Hypothalamus (tissue), 51 donors: ENCODE results near the gene PCK2.

ENCODE experiments used
- DNase-seq, 51 donors: peaks; one replicate each; lab custom pipeline; 2025; lab: John Stamatoyannopoulos, UW

PCK2 gene

GRCh38 chr14:24074625-24075484 is 19.3 kb upstream of the PCK2 start:
- peak in 1 of 51 donors; percentile 22 for DNase-seq

DNA sequence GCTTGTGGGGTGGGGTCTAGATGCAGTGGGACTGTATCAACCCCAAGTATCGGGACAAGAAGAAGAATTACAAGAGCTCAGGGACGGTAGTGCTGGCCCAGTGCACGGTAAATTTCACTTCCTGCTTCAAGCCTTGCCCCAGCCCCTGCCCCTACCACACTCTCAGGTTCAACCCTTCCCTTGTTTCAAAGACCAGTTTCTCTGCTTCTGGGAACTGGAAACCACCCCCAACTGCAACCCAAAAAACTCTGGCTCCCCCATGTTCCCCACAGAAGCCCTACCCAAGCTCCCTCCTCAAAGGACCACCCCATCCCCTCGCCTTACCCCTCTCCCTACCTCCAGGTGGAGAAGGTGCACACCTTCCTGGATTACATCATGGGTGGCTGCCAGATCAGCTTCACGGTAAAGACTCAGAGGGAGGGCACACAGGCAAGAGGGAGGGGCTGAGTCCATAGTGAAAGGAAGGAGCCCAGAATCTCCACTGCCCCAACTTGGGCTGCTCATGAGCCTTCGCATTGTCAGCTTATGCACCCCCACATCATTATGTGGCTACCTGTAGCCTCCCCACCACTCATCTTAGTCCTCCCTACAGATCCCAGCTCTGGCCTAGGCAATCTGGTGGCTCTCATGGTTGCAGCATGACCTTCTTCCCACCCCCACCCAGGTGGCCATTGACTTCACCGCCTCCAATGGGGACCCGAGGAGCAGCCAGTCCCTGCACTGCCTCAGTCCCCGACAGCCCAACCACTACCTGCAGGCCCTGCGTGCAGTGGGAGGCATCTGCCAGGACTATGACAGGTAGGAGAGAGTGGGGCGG is 18.4 kb upstream of the PCK2 start:
- no peak for DNase-seq

DNA sequence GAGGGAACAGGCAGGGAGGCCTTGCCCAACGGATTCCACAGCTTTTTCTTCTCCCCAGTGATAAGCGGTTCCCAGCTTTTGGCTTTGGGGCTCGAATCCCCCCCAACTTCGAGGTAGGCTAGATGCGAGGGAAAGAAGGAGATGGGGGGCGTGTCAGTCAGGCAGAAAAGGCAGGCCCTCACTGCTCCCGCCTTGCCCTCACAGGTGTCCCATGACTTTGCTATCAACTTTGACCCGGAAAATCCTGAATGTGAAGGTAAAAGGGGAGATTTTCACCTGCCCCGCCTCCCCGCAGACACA is 17.9 kb upstream of the PCK2 start:
- no peak for DNase-seq

DNA sequence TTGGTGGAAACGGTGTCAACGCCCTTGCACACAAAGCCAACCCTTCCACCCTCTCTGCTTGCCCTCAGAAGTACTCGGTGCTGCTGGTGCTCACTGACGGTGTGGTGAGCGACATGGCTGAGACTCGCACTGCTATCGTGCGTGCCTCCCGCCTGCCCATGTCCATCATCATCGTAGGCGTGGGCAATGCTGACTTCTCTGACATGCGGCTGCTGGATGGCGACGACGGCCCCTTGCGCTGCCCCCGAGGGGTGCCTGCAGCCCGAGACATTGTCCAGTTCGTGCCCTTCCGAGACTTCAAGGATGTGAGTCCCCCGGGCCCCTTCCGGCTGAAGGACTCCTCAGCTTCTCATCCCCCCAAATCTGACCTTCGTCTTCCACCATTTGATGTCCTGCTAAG is 17.0 kb upstream of the PCK2 start:
- DNase-seq, result no peak

DNA sequence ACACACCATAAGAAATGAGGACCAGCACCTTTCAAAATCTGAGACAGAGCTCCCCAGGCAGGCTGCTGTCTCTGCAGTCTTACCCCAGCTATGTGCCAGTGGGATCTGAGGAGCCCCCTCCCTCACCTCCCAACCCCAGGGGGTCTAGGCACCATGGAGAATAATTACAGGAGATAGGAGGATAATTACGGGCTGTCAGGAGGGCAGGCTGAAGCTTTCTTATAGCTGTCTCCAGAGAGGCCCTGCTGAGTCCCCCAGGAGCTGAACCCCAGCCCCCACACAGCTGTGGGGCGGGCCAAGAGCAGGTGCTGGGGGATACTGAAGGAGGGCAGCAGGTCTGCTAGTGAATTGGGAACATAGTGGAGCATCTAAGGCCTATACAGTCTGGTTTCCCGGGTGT is 16.0 kb upstream of the PCK2 start:
- no peak for DNase-seq

DNA sequence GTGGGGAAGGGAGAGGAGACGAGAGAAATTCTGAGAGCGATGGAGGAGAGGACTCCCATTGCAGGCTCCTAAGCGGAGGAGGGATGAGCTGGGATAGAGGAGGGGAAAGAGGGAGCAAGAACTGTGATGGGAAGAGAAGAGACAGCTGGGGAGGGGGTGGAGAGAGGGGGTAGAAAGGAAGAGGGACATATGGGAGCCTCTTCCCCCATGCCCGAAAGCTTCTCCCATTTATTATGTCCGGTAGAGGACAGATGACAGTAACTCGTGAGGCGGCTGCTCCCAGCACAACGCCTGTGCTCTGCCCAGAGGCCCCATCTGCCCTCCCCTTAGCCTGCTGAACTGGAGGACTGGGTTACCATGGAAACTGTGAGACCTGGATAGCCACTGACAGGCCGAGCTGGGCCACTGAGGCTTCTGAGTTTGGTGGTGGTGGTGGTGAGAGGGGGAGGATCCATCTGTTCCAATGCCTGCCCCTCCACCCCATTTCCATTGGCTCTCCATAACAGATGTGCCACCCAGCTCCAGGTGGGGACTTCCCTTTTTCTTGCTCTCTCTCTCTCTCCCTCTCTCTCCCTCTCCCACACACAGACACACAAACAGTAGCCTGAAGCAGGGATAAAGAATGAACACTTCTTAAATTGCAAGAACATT is 14.5 kb upstream of the PCK2 start:
- DNase-seq, result peak in 23 of 51 donors; percentile 5 to 60 (median 33)

DNA sequence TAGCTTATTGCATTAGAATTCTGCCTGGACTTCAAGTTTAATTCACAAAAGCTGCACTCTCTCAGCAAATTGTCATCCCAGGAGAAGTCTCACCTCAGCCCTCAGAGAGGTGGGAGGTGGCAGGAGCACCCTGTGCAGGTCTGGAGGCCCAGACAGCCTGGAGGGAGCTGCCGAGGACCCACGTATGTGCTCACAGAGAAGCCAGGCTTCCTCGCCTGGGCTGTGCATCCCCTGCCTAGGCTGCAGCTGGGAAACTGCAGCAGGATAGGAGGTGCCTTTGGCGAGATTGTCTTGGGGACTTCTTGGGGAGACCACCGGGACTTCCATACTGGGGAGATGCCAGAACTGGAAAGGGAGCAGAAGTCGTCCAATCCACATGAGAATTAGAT is 14.0 kb upstream of the PCK2 start:
- peak in 1 of 51 donors; percentile 43 for DNase-seq

GRCh38 chr14:24080888-24081738 is 13.0 kb upstream of the PCK2 start:
- DNase-seq, result peak in 37 of 51 donors; percentile 22 to 86 (median 54)

DNA sequence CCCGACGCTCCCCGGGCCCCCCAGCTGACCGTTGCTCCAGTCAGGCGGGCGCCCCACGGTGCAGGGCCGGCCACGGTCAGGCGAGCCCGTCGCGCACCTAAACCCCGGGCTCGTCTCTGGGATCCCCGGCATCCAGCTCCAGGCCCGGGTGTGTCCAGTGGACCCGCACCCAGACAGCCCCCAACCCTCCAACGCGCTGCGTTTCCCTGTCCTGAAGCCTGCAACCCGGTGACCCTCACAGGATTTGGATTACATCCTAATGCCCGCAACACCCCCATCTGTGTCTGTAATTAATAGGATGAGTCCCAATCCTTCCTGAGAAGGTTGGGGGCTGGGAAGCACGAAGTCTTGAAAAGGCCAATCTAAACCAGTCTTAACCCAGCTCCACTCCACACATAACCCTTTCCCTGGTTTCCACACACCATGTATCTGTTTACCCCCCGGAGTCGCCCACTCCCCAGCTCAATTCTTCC is 12.3 kb upstream of the PCK2 start:
- peak in 1 of 51 donors; percentile 13 for DNase-seq

DNA sequence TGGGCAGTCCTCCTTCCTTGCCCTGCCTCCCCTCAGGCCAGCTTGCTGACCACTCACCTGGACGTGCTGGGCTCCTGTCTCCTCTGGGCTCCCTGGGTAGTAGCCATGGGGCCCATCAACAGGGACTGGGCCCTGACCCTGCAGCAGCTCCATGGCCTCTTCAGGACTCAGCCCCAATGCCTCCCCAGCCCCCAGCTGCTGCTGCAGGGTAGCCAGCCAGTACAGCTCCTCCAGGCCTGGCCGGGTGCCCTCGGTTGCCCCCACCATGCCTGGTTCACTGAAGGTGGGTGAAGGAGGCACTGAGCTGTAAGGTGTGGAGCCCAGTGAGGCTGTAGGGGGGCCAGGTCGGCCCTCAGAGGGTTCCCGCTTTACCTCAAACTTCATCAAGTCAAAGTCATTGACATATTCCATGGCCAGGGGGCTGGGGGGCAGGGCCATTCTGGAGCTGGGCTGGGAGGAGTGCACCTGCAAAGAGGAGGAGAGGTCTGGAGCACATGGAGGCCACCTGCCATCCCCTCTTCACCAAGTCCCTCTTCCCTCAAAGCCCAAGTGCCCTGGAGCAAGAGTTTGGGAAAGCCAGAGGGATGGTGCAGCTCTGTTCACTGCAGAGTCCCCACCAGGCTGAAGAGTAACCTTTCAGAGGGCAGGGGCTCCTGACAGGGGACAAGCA is 11.6 kb upstream of the PCK2 start:
- DNase-seq, result no peak

DNA sequence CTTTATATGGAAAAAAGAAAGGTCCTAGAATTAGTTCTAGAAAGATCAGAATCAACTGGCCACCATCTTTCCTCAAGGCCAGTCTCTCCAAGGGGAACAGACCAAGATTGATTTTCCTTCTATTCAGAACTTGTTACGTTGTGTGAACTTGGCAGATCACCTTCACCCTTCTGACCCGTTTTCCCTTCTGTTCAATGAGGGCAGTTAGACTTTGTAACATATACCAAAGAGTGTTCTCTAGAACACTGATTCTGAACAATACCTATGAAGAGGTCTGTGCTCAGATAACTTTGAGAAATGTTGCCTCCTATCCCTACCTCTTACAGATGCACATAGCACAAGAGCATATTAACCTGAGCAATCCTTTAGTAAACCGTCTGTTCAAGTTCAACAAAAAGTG is 10.6 kb upstream of the PCK2 start:
- no peak for DNase-seq

- DNase-seq, result no peak
These were observed 9.7 kb upstream of the PCK2 start for GRCh38 chr14:24084440-24084839.

- DNase-seq, result no peak
These were observed 8.9 kb upstream of the PCK2 start for GRCh38 chr14:24085215-24085614.

DNA sequence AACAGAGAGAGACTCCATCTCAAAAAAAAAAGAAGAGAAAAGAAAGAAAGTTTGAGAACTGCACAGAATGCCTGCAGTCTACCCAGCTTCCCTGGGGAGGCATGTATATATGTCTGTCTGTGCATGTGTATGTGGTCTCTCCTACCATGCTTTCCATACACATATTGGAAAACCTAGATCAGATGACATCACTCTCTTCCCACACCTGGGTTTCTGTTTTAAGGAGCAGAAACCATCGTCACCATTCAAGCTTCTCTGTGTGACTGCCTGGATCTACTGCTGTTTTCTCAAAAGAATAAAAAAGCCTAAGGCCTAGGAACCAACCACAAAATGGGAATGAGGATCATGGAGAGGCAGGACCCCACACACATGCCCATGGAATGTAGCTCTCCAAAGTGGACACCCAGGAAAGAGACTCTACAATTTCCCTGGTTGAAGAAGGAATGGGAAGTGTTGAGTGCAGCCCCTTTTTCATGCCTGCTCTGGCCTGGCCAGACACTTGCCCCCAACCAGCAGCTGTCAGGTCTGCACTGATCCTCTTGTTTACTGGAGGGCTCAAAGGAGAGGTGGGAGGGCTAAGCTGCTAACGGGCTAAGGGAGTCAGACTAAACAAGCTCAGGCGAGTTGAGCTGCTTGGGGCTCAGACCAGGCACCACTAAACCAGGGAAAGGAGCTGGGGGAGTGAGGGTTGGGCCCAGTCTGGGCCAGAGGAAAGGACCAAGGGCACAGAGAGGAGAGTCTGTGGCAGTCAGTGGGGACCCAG is 7.7 kb upstream of the PCK2 start:
- DNase-seq, result no peak

GRCh38 chr14:24087004-24087403 is 7.1 kb upstream of the PCK2 start:
- DNase-seq, result no peak

- no peak for DNase-seq
These were observed 6.0 kb upstream of the PCK2 start for GRCh38 chr14:24088095-24088494.

- DNase-seq, result no peak
These were observed 4.2 kb upstream of the PCK2 start for GRCh38 chr14:24089890-24090289.

DNA sequence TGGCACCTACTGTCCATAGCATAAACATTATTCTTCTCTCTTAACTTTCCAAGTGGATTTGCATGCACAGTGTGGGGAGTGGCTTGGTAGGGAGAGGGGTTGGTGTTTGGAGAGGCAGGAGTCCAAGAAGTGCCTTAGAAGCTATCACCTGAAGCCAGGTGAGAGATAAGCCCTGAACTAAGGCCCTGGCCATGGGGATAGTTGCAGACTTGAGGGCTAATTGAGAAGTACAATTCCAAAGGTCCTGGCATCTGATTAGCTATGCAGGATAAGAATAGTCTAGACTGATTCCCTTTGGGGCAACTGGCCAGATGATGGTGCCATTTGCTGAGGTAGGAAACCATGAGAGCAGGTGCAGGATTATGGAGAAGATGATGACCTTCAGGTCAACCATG is 2.0 kb upstream of the PCK2 start:
- no peak for DNase-seq

DNA sequence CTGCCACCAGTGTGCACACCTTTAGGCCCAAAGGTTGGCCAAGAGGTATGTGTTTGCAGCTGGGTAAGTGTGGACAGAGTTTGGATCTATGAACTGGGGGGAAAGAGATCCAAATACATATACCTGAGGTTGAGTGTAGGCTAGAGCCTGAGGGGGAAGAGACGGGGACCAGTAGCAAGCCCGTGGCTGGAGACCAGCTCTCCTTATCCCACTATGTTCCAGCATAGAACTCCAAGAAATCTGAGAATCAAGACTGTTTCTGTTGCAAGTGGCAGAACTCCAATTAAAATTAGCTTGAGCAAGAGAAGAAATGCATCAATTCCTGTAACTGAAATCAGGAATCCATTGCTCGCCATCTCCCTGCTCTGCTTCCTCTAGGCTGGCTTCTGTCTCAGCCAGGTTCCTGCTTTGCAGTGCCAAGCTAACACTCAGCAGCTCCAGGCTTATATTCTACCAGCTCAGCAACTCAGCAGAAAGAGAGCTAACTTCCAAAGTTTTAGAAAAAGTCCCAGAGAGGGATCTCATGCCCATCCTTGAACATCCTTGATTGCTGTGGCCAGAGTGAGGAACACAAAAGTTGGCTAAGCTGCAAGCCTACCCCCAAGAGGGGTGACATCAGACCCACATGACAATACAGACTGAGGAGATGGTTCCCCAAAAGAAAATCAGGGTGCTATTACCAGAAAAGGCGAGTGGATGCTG is 1.5 kb upstream of the PCK2 start:
- no peak for DNase-seq
